GM19043 (cell line): ENCODE measurements around the gene MAP1LC3B2.

ENCODE experiments used
- ATAC-seq: cut with Tn5 transposase; IDR thresholded peaks from one replicate; pipeline ENCODE4 v1.9.1; 2021; ENCODE audit warnings: low read depth; ENCODE audit not compliant: unreplicated experiment

The MAP1LC3B2 gene

DNA sequence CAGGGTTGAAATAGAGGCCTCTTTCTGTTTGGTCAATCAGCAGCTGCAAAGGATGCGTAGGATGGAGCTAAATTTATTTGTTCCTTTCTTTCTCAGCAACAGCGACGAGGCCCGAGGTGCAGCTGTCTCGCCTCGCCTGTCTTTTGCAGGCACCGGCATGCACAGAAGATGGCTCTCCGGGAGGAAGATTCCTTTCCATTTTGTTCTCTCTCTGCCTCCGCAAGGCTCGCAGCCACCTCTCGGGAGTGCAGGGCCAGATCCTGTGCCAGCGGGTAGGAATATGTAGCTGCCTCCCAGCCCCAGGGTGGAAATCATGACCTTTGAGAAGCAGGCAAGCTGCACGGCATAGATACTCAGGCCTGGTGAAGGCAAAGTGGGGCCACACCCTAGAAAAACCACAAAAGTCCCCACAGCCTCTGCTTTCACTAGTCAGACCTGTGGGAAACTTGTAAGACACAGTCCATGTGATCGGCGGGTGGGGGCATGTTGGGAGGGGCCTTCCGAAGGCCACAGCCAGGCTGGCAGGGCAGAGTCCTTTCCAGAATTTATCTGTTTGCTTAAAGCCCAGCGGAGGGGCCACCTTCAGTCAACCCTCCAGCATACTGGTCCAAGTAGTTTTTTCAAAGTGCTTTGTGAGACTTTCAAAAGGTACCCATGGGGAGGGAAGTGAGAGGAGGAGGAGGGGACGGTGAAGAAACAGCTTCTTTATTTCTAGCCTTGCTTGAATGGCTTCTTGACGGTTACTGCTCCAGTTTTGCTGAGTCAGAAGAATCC lies at the start of gene MAP1LC3B2:
TSS of gene MAP1LC3B2 (plus strand) at position 220 of the 774 bp plus-strand sequence. CDS start 16,562 bp downstream, outside the sequence.
- peak; percentile 79 for ATAC-seq

DNA sequence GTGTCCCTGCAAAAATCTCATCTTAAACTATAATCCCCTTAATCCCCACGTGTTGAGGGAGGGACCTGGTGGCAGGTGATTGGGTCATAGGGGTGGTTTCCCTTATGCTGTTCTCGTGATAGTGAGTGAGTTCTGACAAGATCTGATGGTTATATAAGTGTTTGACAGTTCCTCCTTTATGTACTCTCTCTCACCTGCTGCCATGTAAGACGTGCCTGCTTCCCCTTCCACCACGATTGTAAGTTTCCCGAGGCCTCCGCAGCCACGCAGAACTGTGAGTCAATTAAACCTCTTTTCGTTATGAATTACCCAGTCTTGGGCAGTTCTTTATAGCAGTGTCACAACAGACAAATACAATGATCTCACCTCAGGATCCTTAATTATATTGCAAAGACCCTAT lies 45.2 kb upstream of the MAP1LC3B2 start:
- no peak for ATAC-seq

DNA sequence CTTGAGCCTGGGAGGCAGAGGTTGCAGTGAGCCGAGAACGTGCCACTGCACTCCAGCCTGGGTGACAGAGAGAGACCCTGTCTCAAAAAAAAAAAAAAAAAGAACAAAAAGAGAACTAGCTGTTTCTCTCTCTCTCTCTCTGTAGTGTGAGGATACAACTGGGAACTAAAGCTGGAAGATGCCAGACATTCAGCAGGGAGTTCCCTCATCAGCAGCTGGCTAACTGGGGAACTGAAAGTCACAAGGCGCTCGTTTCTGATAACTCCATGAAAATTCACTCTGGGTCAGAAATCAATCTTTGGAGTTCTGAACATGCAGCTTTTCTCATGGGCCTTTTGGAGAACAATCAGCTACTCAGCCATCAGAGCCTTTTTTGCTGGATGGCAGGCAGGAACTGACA lies 43.5 kb upstream of the MAP1LC3B2 start:
- ATAC-seq: no peak

DNA sequence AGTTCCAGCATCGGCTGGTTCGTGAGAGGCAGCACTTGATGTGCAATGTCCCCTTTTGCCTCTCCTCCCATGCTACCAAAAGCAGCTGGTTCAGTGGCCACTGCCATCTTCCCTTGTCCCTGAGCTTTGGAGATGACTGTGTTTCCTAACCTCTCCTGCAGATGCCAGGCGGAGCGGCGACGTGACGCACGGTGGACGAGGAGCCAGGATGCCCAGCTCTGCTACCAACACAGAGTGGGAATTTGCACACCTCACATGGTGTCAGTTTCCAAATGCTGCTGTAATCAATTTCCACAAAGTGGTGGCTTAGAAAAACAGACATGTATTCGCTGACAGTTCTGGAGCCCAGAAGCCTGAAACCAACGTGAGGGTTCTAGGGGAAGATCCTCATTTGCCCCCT lies 42.5 kb upstream of the MAP1LC3B2 start:
- ATAC-seq: no peak

DNA sequence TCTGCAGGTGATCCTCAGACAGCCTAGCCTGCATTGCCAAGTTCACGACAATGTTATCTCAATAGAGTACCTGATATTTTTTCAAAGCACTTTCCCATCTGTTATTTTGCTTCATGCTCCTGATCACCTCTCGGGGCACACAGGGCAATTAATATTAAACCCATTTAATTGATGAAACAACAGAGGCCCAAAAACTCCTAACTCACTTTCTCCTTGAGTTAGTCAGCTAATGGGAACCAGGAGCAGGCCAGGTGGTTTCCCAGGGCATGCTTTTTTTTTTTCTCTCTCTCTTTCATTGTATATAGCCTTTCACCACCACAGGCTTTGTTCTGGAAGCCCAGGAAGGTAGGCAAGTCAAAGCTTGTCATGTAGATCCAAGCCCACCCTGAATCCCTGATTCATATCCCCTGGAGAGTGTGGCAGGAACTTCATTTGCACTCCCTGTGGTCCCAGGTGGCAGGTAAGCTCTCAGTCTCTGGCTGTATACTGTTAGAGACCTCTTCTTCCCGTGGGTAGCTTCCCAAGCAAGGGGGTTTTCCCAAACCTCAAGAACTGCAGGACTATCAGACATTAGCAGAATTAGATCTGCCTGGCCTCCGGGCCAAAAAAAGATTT lies 41.6 kb upstream of the MAP1LC3B2 start:
- no peak for ATAC-seq

DNA sequence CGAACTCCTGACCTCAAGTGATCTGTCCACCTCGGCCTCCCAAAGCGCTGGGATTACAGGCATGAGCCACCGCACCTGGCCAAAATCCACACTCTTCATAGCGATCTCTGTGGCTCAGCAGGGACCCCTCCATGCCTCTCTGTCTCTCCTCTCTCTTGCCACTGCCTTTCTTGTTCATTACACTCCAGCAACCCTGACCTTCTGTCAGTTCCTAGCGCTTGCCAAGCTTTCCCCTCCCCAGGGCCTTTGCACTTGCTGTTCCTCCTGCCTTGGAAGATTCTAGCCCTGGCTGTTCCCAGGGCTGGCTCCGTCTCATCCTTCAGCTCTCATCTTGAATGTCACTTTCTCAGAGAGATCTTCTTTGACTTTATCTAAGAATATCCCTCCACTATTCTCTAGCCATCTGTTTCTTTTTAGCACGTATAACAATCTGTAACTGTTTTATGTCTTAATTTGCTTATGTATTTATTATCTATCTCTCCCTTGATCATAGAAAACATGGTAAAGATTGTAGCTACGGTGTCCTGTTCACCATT lies 38.9 kb upstream of the MAP1LC3B2 start:
- ATAC-seq: no peak

DNA sequence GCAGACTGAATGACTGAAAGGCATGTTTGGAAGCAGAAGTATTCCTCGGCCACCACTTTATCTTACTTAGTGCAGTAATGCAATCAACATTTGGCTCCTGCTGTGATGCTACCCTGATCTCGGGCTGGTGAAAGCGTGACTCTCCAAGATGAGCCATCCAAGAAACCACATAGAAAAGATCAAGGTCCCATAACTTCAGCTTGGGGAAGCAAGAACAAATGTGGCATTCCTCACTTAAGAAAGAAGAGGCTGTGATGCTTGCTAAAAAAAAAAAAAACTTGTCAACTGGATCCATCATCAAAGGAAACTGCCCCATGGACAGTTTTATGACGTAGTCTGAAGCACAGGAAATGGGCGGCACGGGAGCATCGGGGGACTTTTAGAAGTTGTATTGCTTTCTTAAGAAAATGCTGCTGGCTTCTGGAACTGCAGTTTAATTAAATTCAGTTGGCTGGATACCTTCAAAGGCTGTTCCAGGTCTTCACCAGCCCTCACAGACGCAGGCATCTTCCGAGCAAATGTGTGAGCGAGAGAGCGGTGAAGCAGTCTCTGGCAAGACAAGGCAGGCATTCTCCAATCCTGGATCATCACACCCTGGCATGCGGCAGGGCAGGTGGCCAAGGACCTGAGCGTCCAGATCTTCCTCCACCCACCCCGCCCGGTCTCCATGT lies 38.2 kb upstream of the MAP1LC3B2 start:
- no peak for ATAC-seq

DNA sequence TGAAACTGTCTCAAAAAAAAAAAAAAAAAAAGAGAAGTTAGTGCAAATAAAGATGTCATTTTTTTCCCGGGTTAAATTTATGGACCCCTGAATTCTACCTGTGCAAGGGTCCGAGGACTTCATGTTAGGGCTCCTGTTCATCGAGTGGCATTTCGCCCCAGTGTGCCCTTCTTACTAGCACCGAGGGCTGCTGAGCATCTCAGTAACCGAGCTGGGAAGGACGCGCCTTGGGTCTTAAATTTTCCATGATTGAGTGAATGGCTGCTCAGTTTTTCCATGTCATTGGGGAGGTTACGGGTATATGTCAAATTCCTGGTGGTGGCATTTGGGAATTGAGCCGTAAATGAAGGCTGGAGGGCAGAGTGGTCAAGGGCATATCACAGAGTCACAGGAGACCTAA lies 34.9 kb upstream of the MAP1LC3B2 start:
- no peak for ATAC-seq

DNA sequence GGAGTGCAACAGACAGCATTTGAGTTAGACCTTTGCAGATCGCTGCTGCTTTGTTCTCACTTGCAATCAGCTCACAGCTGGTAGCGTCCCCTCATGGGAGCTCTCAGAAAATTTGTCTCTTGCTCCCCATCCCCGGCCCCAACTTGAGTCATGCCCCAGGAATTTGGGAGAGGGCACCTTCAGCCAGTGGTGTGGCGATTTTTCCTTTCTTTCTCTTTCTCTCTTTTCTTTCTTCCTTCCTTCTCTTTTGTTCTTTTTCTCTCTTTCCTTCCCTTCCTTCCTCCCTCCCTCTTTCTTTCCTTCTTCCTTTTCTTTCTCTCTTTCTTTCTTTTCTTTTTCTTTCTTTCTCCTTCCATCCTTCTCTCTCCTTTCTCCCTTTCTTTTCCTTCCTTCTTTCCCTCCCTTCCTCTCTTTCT lies 34.2 kb upstream of the MAP1LC3B2 start:
- ATAC-seq: no peak

DNA sequence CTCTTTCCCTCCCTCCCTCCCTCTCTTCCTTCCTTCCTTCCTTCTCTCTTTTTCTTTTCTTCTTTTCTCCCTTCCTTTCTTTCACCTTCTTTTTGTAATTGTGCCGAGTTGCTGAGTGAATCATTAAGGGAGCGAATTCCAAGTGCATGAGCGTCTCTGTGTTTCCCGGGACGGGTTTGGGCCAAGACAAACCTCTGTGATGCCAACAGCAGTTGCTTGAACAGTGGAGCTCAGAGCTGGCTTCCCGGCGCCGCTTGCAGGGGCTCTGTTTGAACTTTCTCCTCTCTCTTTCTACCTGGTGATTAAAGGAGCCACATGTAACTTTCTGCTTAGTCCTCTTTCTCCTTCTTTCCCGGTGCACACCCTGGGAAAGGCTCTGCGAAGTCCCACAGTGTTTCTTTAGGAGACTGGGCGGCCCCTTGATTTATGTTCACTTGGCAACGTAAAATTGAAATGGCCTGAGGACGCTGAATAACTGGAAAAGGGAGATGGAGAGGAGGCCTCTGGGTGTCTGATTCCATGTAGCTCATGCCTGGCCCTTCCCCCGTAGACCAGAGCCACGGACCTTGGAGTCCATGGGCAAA lies 33.7 kb upstream of the MAP1LC3B2 start:
- no peak for ATAC-seq

DNA sequence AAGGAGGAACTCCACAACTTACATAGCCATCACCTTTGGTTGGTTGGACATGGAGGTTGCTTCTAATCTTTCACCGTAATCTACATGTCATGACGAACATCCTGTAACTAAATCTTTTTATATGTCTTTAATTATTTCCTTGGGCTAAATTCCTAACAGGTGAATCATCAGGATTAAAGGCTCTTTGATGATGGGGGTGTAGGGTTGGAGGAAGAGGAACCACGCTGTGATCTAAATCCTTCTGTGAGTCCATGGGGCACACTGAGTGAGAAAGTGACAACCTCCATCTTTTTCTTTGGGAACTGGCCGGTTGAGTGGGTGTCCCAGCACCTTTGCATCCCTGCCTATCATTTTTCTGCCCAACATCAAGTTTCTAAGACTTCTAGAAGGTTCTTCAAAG lies 31.1 kb upstream of the MAP1LC3B2 start:
- ATAC-seq: no peak

DNA sequence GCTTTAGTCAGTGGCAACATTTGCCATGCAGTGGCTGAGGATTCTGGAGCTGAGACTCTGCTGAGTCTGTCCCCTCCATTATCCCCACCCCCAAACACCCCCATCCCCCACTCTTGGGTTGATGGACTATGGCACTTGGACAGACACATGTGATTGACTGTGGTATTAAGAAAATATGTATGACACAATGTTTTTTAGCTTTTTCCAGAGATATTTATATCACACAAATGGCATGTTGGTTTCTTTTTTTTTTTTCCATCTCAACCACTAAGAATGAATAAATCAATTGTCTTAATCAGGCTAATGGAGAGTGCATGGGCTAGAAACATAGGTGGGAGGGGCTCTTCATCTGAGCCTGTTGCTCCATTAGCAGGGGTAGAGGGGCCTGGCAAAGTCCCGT lies 30.7 kb upstream of the MAP1LC3B2 start:
- no peak for ATAC-seq

DNA sequence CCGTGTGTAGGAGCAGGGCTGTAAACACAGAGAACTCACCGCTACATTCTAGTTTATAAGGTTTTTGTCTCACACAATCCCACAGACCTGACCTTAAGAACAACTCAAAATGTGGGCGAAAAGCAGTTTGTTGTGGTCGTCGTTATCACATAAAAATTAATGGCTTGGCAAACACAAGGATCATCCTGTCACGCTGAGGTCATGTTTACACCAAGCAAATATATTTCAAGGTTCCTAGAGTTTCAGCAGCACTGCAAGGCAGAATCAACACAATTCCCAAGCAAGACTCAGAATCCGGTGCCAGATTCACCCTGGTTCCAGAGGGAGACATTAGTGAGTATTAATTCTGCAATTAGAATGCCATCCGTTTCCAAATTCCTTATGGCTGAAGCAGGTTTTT lies 30.1 kb upstream of the MAP1LC3B2 start:
- ATAC-seq: no peak

DNA sequence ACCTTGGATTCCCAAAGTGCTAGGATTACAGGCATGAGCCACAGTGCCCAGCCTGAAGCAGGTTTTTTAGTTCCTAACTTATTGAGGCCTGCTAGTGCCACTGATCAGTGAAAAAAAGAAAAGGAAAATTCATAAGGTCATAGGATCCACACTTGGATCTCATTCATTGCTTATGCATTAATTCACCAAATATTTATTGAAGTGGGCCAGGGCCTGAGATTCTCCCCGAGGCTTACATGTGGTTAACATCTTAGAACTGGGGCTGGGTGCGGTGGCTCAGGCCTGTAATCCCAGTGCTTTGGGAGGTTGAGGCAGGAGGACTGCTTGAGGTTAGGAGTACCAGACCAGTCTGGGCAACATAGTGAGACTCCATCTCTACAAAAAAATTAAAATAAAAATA lies 29.5 kb upstream of the MAP1LC3B2 start:
- ATAC-seq: no peak

DNA sequence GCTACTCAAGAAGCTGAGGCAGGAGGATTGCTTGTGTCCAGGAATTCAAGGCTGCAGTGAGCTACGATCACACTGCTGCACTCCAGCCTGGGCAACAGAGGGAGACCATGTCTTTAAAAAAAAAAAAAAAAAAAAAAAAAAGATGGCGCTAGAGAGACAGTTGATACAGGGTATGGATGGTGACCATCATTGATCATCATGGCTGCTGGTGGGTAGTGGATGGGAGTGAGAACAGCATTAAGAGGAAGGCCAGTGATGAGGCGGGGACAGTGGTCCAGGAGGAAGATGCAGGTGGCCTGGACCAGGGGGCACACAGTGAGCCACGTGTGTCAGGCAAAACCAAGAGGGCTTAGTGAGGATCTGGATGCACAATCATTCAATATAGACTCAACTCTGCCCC lies 26.8 kb upstream of the MAP1LC3B2 start:
- ATAC-seq: no peak

DNA sequence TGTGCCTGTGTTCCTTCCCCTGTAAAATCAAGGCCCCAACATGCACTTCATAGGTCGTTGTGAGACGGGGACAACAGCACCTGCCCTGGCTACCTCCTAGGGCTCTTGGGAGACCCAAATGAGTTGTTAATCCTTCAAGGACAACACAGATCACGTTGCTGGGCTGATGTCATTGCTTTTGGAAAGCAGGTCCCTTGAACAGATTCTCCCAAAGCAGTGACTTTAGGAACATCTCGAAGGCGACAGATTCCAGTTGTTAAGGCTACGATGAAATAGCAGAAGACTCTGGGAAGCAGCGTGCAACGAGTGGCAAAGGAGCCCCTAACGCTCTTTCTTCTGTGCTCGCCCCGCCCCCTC lies 26.2 kb upstream of the MAP1LC3B2 start:
- ATAC-seq: peak; percentile 14

DNA sequence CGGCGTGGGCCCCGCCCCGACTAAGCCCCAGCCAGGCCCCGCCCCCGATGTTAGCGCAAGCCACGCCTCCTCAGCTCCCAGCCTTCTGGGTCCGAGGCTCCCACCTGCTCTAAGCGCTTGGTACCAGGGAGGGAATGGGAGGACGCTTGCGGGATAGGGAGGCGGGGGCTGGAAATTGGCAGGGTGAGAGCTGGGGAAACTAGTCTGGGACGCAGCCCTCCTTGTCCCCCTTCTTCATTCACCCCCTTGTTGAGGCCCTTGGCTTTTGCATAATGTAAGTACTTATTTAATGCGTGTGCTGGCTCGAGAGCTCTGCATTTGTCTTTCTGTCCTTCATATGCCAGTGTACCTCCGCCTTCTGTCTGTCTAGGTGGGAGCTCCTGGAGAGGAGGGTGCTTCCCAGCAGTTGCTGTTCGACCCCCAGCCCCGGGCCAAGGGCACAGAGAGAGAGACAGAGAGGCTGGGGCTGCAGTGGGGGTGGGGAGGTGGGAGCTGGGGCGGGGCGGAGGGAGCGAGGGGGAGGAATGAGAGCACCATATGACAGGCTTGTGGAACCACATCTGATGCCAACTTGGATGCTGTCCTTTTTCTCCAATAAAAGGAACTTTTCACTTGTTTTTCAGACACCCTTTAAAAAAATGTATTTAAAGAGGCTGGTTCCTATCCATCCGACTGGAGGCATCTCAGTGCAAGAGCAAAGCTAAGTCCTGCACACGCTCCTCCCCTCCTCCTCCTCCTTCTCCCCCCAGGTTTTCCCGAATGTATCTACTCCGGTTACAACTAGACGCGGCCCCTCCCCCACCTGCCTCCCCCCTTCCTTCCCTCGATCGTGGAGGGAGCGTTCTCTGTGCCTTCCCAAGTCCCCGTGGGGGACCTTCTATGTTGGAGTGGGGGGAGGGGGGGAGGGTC lies 25.6 kb upstream of the MAP1LC3B2 start:
- peak; percentile 46 for ATAC-seq

DNA sequence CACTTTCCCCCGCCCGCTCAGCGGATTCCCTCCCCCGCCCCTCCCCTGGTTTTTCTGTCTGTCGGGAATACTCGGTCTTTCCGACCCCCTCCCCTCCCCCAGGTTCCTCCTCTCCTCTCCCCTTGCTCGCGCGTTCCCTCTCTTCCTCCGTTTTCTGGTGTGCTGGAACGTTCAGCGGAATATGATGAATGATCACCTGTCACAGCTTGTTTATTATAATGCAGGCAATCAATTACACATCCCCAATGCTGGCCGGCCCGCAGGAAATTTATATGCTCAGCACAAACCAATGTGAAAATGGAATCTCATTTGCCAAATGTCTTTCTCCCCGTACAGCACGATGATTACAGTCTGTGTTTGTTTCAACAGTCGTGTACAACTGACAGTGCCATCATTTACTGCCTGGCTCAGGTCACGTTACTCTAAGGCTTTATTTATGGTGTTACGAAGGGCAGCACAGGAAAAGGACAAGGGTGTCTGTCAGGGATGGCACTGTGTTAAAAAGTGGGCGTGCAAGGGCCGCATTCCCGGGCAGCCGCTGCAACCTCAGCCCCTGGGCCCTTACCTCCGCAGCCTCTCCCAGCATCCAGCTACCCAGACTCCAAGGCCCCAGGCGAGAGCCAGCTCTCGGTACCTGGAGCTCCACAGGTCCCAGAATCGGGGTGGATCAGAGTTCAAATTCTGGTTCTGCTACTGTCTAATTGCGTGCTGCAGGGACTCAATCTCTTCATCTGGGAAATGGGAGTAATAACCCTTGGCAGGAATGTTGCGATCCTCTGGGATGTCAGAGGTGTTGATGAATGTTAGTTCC lies 24.7 kb upstream of the MAP1LC3B2 start:
- no peak for ATAC-seq

DNA sequence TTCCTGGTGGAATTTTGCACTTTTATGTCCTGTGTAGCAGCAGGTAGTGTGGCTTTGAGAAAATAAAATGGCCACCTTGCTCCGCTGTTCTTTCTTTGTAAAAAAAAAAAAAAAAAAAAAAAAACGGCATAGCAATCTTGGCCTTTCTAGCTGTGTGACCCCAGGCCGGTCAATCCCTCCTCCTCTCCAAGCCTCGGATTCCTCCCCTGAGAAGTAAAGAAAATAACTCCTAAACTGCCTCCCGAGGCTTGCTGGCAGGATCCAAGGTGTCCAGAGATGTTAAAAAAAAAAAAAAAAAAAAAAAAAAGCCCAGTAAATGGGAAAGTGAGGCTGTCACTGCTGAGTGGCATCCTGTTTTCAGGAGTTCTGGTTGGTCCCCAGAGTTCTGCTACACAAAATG lies 23.9 kb upstream of the MAP1LC3B2 start:
- no peak for ATAC-seq
